Tibial nerve (tissue), 3 donors: ENCODE measurements around the gene ATP8A2.

ENCODE experiments used
- CTCF ChIP-seq, 5 experiments: fragments of 200-600 bp in 3 of 5; fragments of 450-650 bp in 2 of 5; sonication (generic) in 3 of 5; IDR thresholded peaks; one replicate each; pipeline ENCODE4 v1.5.1; 2016 to 2019; ENCODE audit warnings: antibody characterized with exemption in 5 of 5, mild to moderate bottlenecking in 3 of 5, moderate library complexity in 2 of 5
- POLR2A ChIP-seq, 2 donors: fragments of 450-650 bp; IDR thresholded peaks; one replicate each; pipeline ENCODE4 v1.6.1; 2017; ENCODE audit warnings: antibody characterized with exemption in 2 of 2, mild to moderate bottlenecking in 2 of 2, moderate library complexity in 2 of 2

GRCh38 chr13:25397763-25398162 is 26.0 kb downstream of the ATP8A2 start:
- TF ChIP-seq CTCF (IDR thresholded peaks at IDR 0.05): no peak
- TF ChIP-seq POLR2A (IDR thresholded peaks at IDR 0.05): no peak
